KMS-11 (cell line): Measurements from ENCODE around the gene RETREG1.

Experiments used
- H2AFZ ChIP-seq: fragments of 200-600 bp; sonication (generic); 2 replicates; pipeline ENCODE4 v1.6.1; 2016; ENCODE audit warnings: antibody characterized with exemption, mixed run types, low read depth
- H3K27ac ChIP-seq: fragments of 200-600 bp; sonication (generic); 2 replicates; pipeline ENCODE4 v1.6.1; 2016; ENCODE audit warnings: mild to moderate bottlenecking, mixed run types
- H3K27me3 ChIP-seq: fragments of 200-600 bp; sonication (generic); 2 replicates; pipeline ENCODE4 v1.6.1; 2017; ENCODE audit warnings: mild to moderate bottlenecking, low read depth, mixed run types, moderate library complexity; ENCODE audit not compliant: insufficient read depth
- H3K36me3 ChIP-seq: fragments of 200-600 bp; sonication (generic); 2 replicates; pipeline ENCODE4 v1.6.1; 2017; ENCODE audit warnings: mild to moderate bottlenecking, mixed run types; ENCODE audit not compliant: insufficient read depth
- H3K4me1 ChIP-seq: fragments of 200-600 bp; sonication (generic); 2 replicates; pipeline ENCODE4 v1.6.1; 2016; ENCODE audit warnings: mild to moderate bottlenecking, low read depth, mixed run types; ENCODE audit not compliant: poor library complexity, severe bottlenecking
- H3K4me2 ChIP-seq: fragments of 200-600 bp; sonication (generic); 2 replicates; pipeline ENCODE4 v1.7.0; 2016; ENCODE audit warnings: mild to moderate bottlenecking, mixed run types
- H3K4me3 ChIP-seq: fragments of 200-600 bp; sonication (generic); IDR thresholded peaks from 2 replicates; pipeline ENCODE4 v1.6.1; 2017; ENCODE audit warnings: low read depth, low read length, mixed read lengths; ENCODE audit not compliant: insufficient read depth
- H3K79me2 ChIP-seq: fragments of 200-600 bp; sonication (generic); 2 replicates; pipeline ENCODE4 v1.6.1; 2016; ENCODE audit warnings: low read depth, mixed run types; ENCODE audit not compliant: insufficient read depth
- H3K9ac ChIP-seq: fragments of 200-600 bp; sonication (generic); 2 replicates; pipeline ENCODE4 v1.6.1; 2016; ENCODE audit warnings: mild to moderate bottlenecking, mixed run types
- H4K20me1 ChIP-seq: fragments of 200-600 bp; sonication (generic); 2 replicates; pipeline ENCODE4 v1.6.1; 2016; ENCODE audit warnings: mild to moderate bottlenecking, mixed run types; ENCODE audit not compliant: insufficient read depth
- TF ChIP-seq, protein P1 (sequence below): fragments of 200-600 bp; sonication (generic); conservative IDR thresholded peaks from 2 replicates; pipeline ENCODE4 v1.6.1; 2017; ENCODE audit warnings: low read depth, mild to moderate bottlenecking, antibody characterized with exemption, low read length, moderate library complexity, mixed read lengths

Gene RETREG1

DNA sequence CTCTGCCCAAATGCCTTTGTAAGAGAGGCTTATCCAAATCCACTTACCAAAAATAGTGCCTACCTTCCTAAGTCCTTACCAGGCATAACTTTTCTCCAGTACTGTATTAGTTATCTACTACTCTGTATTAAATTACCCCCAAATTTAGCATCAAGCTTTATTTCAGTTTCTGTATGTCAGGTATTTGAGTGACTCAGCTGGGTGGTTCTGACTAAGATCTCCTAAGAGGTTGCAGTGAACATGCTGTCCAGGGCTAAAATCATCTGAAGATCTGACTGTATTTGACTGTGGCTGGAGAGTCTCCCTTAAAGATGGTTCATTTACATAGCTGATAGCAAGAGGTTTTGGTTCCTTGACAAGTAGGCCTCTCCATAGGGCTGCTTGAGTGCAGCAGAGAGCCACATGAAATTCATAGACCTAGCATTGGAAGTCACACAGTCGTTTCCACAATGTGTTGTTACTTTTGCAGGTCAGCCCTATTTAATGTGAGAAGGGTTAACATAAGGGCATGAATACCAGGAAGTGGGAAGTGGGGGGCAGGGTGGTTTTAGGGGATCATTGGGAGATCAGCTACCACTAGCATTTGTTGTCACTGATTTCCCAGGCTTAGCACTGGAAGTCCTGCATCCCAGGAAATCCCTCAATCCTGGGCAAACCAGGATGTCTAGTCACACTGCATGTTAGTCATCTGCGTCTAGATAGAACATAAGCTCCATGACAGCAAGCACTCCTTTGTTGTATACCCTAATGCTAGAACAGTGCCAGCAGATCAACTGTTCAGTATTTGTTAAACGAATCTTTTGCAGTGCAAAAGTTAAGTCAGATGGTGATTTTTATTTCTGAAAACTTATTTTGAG, 149.2 kb downstream of the RETREG1 start:
- peaks cover 9% of the 10 kb centered on the region; the same call in 1 of the 2 replicates for H3K36me3 ChIP-seq
- no peak overlapping the region for H3K27ac ChIP-seq
- H3K79me2 ChIP-seq, result peaks cover 33% of the 10 kb centered on the region
- peaks cover 30% of the 10 kb centered on the region for H3K4me1 ChIP-seq
- TF ChIP-seq, protein P1, sequence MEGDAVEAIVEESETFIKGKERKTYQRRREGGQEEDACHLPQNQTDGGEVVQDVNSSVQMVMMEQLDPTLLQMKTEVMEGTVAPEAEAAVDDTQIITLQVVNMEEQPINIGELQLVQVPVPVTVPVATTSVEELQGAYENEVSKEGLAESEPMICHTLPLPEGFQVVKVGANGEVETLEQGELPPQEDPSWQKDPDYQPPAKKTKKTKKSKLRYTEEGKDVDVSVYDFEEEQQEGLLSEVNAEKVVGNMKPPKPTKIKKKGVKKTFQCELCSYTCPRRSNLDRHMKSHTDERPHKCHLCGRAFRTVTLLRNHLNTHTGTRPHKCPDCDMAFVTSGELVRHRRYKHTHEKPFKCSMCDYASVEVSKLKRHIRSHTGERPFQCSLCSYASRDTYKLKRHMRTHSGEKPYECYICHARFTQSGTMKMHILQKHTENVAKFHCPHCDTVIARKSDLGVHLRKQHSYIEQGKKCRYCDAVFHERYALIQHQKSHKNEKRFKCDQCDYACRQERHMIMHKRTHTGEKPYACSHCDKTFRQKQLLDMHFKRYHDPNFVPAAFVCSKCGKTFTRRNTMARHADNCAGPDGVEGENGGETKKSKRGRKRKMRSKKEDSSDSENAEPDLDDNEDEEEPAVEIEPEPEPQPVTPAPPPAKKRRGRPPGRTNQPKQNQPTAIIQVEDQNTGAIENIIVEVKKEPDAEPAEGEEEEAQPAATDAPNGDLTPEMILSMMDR, result no peak
- H2AFZ ChIP-seq, result no peak overlapping the region
- H3K9ac ChIP-seq, result no peak overlapping the region
- H3K4me2 ChIP-seq, result peak overlapping the region; percentile 91; the same call in 1 of the 2 replicates
- H4K20me1 ChIP-seq, result peaks cover 6% of the 10 kb centered on the region; the same call in 1 of the 2 replicates
- H3K27me3 ChIP-seq, result no peaks in the 10 kb centered on the region
- no peak overlapping the region for H3K4me3 ChIP-seq

GRCh38 chr5:16465544-16466432, 151.0 kb downstream of the RETREG1 start, which contains the start of gene ZNF622:
Gene ZNF622, minus strand, starts transcription at chr5:16465800. Its CDS starts 135 bp downstream, at chr5:16465665.
- Histone ChIP-seq H3K4me3 (no peak within 1 kb of the TSS), H3K79me2 (peaks cover 41% of the 10 kb centered on the region), H2AFZ (peak within 1 kb of the TSS; percentile 91), H3K27ac (peak within 1 kb of the TSS; percentile 69), H3K27me3 (no peaks in the 10 kb centered on the region), H3K36me3 (peaks cover 10% of the 10 kb centered on the region; the same call in 1 of the 2 replicates), H3K9ac (peak within 1 kb of the TSS; percentile 87), H3K4me2 (peak within 1 kb of the TSS; percentile 91), H3K4me1 (peaks cover 47% of the 10 kb centered on the region), H4K20me1 (peaks cover 6% of the 10 kb centered on the region; the same call in 1 of the 2 replicates)
- TF ChIP-seq, protein P1, result no peak

DNA sequence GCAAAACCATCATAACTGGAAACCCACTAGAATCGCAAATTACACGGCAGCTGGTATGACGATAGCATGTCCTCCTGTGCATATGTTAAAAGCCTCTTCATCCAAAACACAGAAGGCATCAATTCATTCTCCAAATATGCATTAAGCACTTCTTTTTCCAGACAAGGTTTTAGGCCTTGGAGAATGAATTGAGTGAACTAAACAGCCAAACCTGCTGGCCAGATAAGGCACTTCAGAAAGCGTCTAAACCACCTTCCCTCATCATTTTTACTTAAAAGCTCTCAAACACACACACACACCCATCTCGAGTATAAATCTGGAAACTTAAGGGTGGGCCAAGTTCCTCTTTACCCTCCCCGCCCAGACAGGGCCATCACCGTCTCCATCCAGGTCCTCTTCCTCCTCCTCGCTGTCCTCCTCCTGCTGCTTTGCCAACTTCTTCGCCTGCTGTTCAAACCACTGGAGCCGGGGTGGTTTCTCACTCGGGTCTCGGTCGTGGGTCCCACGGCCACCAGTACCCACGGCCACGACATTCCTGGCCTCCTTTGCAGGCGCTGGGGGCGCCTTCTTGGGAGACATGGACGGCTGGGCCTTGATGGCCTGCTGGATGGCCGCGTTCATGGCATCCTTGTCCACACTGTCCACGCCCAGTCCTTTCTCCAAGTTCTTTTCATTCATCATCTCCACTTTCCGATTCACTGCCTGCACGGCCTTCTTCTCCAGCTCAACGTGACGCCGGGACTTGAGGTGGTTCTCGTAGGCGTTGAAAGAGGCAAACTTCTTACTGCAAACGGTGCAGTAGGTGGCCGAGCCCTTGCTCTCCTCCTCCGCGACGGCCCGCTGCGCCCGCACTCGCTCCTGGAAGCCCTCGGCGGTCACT, 151.9 kb downstream of the RETREG1 start:
- H3K4me2 ChIP-seq, result peak overlapping the region; percentile 91
- TF ChIP-seq, protein P1, result no peak
- H3K27ac ChIP-seq, result peak overlapping the region; percentile 69
- H3K9ac ChIP-seq, result peak overlapping the region; percentile 87
- H2AFZ ChIP-seq, result peak overlapping the region; percentile 91
- H4K20me1 ChIP-seq, result peaks cover 6% of the 10 kb centered on the region; the same call in 1 of the 2 replicates
- peaks cover 52% of the 10 kb centered on the region for H3K4me1 ChIP-seq
- H3K4me3 ChIP-seq, result no peak overlapping the region
- H3K79me2 ChIP-seq, result peaks cover 46% of the 10 kb centered on the region
- H3K27me3 ChIP-seq, result no peaks in the 10 kb centered on the region
- peaks cover 10% of the 10 kb centered on the region; the same call in 1 of the 2 replicates for H3K36me3 ChIP-seq
